ENCODE results near the gene RAB40C.
A peak's percentile ranks its signal among the peaks of the same experiment; 100 is the strongest.

The RAB40C gene, protein sequence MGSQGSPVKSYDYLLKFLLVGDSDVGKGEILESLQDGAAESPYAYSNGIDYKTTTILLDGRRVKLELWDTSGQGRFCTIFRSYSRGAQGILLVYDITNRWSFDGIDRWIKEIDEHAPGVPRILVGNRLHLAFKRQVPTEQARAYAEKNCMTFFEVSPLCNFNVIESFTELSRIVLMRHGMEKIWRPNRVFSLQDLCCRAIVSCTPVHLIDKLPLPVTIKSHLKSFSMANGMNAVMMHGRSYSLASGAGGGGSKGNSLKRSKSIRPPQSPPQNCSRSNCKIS

GRCh38 chr16:589658-590187 lies at the start of gene RAB40C:
Gene RAB40C (plus strand): TSS chr16:590066. CDS start chr16:590292, 226 bp downstream.
- DNase-seq = peak; percentile 99 to 100

- DNase-seq = no peak
These were observed 49.1 kb upstream of the RAB40C start for GRCh38 chr16:540645-541340.

DNA sequence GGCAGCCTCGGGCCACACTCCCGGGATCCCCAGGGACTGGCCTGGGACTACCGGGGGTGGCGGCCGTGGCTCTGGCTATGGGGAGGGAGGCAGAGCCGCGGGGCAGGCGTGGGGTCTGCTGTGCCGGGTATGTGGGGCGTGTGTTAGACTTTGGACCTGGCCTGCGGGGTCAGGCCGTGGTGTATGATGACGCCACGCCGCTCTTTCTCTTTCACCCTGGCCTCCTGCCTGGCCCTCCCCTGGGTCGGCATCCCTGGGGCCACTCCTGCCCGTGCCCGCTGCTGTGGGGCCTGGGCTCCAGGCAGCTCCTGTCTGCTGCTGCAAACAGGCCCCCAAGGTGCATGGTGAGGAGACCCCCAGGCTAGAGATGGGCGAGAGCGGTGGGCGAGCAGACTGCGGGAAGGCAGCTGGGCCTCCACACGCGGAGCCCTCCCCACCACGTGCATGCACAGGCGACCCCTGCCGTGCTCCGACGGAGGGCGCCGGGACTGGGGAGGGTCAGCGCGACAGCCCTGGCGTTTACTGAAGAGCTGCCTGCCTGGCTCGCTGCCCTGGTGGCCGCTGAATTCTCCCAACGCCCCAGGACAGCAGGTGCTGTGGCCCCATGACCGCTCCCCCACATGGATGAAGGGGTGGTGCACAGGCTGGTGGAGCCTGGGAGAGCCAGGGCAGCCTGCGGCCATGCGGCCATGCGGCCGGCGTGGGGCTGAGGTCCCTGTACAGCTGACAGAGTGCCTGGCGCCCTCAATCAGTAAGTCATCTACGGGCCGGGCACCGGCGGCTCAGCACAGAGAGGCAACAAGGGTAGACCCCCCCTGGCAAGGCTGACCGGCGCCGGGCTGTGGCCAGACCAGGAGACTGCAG lies 46.3 kb upstream of the RAB40C start:
- DNase-seq = no peak

- no peak for DNase-seq
These were observed 45.3 kb upstream of the RAB40C start for GRCh38 chr16:544517-544916.

GRCh38 chr16:546909-547770 lies 42.7 kb upstream of the RAB40C start:
- peak; percentile 32 to 38 for DNase-seq

GRCh38 chr16:548586-548985 lies 41.3 kb upstream of the RAB40C start:
- DNase-seq = no peak

- DNase-seq = no peak
These were observed 40.2 kb upstream of the RAB40C start for GRCh38 chr16:549544-550263.

DNA sequence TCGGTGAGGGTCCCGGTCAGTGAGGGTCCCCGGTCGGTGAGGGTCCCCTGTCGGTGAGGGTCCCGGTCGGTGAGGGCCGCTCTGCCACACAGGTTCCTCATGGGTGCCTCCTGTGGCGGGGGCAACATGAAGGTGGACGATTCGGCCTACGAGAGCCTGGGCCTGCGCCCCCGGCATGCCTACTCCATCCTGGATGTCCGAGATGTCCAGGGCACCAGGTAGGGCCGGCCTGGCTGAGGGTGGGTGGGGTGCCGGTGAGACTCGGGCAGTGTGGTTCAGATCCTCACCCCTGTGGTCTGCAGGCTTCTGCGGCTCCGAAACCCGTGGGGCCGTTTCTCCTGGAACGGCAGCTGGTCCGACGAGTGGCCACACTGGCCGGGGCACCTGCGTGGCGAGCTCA lies 38.7 kb upstream of the RAB40C start:
- DNase-seq = no peak

DNA sequence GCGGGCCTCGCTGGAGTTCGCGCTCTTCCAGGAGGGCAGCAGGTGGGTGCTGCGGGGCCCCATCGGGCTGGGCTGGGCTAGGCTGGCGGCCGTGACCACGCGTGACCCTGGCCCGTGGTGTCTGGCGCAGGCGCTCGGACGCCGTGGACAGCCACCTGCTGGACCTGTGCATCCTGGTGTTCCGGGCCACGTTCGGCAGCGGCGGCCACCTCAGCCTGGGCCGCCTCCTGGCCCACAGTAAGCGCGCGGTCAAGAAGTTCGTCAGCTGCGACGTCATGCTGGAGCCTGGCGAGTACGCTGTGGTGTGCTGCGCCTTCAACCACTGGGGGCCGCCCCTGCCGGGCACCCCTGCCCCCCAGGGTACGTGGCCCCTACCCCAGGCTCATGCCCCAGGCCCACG lies 37.7 kb upstream of the RAB40C start:
- no peak for DNase-seq

- DNase-seq = no peak
These were observed 36.1 kb upstream of the RAB40C start for GRCh38 chr16:553601-554296.

DNA sequence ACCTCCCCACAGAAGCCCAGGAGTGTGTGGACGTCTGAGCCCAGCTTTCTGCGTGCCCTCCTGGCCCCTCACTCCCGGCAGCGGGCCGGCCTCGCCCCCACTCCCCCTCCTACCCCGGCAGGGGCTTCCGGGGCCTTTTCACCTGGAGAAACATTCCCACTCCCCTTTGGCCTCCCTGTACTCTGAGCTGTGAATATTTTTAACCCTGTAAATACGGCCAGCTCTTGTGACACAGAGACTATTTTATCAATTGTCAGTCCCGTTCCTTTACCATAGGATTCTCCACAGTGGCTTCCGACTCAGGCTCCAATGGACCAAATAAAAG lies 35.6 kb upstream of the RAB40C start:
- DNase-seq = no peak

GRCh38 chr16:554640-555365 lies 35.1 kb upstream of the RAB40C start:
- no peak for DNase-seq

GRCh38 chr16:555528-556473 lies 34.1 kb upstream of the RAB40C start:
- no peak for DNase-seq

DNA sequence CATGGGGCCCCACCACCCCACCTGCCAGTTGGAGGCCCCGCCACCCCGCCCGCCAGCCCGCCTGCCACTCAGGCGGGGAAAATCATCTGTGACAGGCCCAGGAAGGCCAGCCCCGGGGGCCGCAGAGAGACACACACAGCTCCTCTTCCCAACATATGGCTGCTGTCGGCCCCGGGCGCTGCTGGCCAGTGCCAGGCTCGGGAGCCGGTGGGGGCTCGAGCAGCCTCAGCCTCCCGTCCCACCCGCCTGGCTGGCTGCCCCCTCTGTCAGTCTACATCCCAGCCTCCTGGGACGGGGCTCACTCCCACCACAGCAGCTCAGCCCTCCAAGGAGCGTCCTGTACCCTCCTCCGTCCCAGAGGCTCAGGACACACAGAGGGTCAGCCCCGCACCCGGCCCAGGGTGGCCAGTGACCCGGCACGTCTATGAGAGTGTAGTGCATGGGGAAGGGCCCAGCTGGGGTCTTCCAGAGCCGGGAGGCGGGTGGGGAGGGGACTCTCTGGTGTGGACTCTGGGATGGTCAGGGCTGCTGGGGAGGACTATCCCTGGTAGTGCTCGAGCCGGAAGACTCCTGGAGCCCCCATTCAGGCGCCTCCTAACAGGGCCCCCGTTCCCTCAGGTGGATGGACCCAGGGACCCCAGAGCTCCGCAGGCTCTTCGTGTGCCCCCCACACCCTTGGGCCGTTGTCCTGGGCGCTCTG lies 33.2 kb upstream of the RAB40C start:
- DNase-seq = no peak

- no peak for DNase-seq
These were observed 32.2 kb upstream of the RAB40C start for GRCh38 chr16:557463-558297.

DNA sequence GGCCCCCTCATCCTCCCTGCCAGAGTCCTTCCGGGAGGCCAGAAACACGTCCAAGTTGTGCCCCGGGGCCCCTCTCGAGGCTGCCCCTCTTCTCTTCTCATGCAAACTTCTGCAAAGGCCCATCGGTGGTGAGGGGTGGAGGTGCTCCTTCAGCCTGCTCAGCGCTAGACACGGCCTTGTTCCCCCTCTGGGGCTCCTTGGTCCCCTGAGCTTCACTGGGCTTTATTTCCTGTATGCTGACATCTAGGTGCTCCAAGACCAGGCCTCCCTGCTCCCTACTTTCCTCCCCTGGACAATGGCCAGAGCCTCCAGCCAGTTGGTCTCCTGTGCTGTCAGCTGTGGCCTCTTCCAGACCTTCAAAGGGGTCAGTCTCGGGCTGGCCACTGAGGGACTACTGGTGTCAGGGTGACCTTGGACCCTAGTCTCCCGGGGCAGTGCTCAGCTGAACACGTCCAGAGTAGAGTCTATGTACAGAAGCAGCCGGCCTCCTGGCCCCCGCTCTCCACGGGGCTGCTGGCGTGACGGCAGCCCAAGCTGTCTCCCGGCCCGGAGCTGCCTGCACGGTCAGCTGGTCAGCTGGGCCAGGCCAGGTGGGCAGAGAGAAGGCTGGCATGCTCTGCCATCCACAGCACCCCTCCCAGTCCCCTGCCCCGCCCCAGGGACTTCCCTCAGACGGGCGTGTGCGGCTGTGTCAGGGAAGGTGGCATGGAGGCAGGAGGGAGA lies 31.4 kb upstream of the RAB40C start:
- no peak for DNase-seq

DNA sequence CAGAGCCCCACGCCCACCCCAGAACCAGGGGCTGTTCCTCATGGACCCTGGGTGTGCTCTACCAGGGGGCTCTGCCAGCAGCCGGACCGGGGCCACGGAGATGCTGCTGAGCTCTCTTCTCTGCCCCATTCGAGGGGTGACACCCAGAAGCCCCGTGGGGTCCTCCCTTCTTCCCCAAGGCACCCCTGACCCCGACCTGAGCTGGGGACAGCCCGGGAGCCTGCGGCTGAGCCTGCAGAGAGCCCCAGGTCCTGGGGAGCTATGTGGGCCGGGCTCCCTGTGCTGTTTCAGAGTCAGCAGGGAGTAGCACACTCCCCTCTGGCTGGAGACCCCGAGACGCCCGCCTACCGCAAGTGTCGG lies 30.9 kb upstream of the RAB40C start:
- DNase-seq = no peak
